Spleen (tissue), 7 donors: ENCODE data around the gene ASTL.

Source experiments
- CTCF ChIP-seq, 11 experiments: fragments of 200-600 bp in 7 of 11; fragments of 450-650 bp in 4 of 11; sonication (generic) in 4 of 11; IDR thresholded peaks in 8 of 11; conservative IDR thresholded peaks in 3 of 11; 1 replicate in 7 of 11; 2 replicates in 4 of 11; pipeline versions ENCODE4 v1.4.0 to v1.8.0; 2016 to 2021; ENCODE audit warnings: antibody characterized with exemption in 11 of 11, inconsistent platforms in 4 of 11, mild to moderate bottlenecking in 1 of 11
- POLR2A ChIP-seq, 3 donors: fragments of 450-650 bp; IDR thresholded peaks; one replicate each; pipeline ENCODE4 v1.5.1; 2017; ENCODE audit warnings: antibody characterized with exemption in 3 of 3, mild to moderate bottlenecking in 1 of 3
- POLR2AphosphoS5 ChIP-seq, 3 donors: sonication (generic); formaldehyde crosslinking; IDR thresholded peaks; one replicate each; pipeline ENCODE4 v1.5.1; 2017; ENCODE audit warnings: antibody characterized with exemption in 3 of 3
- donor health status: DM: no; HTN: no; CAD: no; lungs with moderate emphysema.
- donor health status: DM: no; HTN: no; CAD: no.
- donor health status: DM: no; HTN: no; CAD: no.

GRCh38 chr2:96114546-96114902, 23.8 kb downstream of the ASTL start:
- TF ChIP-seq CTCF (IDR thresholded peaks at IDR 0.05 in 8 of 11, conservative IDR thresholded peaks at IDR 0.05 in 3 of 11), result no peak
- TF ChIP-seq POLR2A (IDR thresholded peaks at IDR 0.05), result no peak
- TF ChIP-seq POLR2AphosphoS5 (IDR thresholded peaks at IDR 0.05), result peak in 2 of 3 donors; percentile 15 to 35
